GM18951 (cell line): ENCODE measurements around the gene RNF175.

Experiments
- POLR2A ChIP-seq: IDR thresholded peaks from 4 replicates; pipeline ENCODE4 v1.6.1; 2011; ENCODE audit warnings: mild to moderate bottlenecking; ENCODE audit not compliant: insufficient read length, insufficient read depth; ENCODE audit errors: extremely low read depth
- in situ Hi-C: fragments of 300-500 bp; cut with MboI; formaldehyde crosslinking; loops from one replicate; pipeline ENCODE4 v1.12.0; 2022; ENCODE audit warnings: low sequenced_read_pairs, mixed read lengths, inconsistent platforms; ENCODE audit not compliant: unreplicated experiment

Gene RNF175

DNA sequence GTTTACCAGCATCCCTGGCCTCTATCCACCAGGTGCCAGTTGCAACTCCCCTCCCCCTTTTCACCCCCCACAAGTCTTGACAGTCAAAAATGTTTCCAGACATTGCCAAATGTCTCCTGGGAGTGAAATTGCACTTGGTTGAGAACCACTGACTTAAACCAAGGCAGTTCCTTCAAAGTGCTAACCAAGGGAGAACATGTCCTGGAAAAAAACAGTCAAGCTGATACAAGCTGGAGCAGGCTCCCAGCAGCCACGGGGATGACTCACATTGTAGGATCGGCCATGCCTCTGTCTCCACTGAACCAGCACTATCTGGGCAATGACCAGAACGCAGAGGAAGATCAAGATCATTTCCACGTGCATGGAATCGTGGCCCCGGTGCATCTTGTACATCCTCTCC, 11.4 kb downstream of the RNF175 start:
- in situ Hi-C loops, result no loop called here
- TF ChIP-seq POLR2A, result no peak

DNA sequence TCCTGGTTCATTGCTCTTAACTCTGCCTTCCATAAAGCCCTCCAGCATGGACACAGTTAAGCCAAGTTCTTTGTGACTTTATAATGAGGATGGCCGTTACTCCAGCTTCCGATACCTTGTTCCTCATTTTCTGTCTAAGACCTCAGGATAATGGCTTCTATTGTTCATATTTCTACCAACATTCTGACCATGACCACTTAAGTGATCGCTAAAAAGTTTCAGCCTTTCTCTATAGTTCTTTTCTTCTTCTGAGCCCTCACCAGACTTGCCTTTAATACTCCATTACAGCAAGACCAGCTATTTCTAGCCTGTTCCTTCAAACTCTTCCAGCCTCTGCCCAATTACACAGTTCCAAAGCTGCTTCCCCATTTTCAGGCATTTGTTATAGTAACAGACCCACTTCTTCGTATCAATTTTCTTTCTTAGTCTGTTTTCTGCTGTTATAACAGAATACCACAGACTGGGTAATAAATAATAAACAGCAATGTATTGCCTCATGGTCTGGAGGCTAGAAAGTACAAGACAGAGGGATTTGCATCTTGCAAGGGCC, 12.3 kb downstream of the RNF175 start:
- in situ Hi-C loops, result no loop called here

DNA sequence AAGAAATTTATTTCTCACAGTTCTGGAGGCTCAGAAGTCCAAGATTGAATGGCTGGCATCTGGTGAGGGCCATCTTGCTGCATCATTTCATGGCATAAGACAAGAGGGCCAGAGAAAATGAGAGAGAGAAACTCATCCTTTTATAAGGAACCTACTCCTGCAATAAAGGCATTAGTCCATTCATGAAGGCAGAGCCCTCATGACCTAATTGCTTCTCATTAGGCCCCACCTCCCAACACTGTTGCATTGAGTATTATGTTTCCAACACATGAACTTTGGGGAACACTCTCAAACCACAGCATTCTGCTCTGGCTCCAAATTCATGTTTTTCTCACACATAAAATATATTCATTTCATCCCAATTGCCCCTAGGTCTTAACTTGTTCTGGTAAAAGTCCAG, 14.2 kb downstream of the RNF175 start:
- TF ChIP-seq POLR2A, result no peak
- in situ Hi-C loops, result no loop called here

More for the DNA sequence above, 12.3 kb downstream of the RNF175 start:
- no peak for TF ChIP-seq POLR2A

DNA sequence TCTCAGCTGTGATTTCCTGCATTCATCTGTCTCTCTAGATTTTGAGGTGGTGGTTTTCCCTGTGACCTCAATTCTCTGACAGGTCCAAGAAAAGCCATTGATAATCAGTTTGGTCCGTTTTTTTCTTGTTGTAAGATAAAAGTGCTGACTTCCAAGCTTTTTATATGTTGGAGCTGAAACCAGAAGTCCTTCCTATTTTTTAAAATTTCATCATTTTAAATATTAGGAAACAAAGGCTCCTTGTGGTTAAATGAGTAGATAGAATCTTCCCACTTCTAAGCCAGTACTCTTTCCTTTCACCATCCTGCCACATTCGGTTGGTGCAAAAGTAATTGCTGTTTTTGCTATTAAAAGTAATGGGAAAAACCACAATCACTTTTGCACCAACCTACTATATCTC, 18.3 kb downstream of the RNF175 start:
- in situ Hi-C loops, result no loop called here
- no peak for TF ChIP-seq POLR2A

DNA sequence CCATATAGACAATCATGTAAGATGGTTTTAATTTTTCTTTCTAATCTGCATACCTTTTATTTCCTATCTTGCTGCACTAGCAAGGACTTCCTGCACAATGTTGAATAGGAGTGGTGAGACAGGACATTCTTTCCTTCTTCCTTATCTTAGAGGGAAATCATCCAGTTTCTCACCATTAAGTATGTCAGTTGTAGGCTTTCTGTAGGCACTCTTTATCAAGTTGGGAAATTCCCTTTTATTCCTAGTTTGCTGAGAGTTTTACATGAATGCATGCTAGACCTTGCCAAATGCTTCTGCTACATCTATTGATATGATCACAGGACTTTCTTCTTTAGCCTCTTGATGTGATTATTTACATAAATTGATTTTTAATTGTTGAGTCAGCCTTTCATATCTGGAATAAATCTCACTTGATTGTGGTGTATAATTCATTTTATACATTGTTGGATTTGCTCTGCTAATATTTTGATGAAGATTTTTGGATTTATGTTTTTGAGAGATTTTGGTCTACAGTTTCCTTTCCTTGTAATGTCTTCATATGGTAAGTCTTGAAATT, 23.8 kb downstream of the RNF175 start:
- in situ Hi-C loops, result no loop called here
- no peak for TF ChIP-seq POLR2A

DNA sequence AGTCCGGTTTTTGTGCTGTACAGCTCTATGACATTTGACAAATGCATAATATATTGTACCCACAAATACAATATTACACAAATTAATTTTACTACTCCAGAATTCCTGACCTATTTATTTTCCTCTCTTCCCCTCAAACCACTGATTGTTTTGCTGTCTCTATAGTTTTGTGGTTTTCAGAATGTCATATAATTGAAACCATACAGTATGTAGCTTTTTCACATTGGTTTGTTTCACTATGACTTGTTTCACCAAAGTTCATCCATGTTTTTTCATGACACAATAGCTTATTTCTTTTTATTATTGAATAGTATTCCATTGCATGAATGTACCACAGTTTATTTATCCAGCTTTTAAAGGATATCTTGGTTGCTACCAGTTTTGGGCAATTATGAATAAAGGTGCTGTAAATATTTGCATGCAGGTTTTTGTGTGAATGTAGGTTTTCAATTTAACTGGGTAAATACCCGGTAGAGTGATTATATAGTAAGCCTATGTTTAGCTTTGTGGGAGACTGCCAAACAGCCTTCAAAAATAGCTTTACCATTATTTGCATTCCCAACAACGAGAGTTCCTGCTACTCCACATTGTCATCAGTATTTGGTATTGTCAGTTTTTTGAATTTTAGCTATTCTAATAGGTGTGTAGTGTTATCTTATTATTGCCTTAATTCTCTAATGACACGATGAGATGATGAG, 25.9 kb downstream of the RNF175 start:
- in situ Hi-C loops, result no loop called here
- no peak for TF ChIP-seq POLR2A

DNA sequence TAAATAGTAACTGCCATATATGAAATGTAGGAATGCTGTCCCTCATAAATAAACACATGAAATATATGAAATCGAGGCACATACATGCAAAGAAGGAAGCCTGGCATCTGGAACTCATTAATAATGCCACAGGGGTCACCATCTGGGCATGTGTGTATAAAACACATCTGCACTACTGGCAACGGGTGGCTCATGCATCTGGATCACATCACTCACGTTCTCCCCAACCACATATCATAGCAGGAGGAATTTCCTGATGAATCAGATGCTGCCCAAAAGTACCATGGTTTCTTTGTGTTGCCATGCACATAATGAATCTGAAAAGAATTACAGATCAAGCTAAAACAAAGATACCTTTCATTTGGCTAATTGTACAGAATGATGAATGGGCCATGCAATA, 28.6 kb downstream of the RNF175 start:
- TF ChIP-seq POLR2A, result no peak
- in situ Hi-C loops, result no loop called here

DNA sequence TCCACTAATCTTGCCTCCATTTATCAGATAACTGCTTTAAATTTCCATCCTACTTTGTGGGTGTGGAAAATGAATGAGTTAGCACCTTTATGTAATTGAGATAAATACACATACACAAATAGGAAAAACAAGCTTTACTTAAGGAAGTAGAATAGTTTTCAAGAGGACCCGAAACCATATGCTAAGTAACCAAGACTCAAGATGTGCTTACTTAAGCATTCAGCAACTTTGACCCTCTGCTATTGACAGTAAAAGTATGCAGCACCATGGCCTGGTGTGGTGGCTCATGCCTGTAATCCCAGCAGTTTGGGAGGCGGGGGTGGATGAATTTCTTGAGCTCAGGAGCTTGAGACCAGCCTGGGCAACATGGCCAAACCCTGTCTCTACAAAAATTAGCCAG, 29.9 kb downstream of the RNF175 start:
- TF ChIP-seq POLR2A, result no peak
- in situ Hi-C loops, result no loop called here

DNA sequence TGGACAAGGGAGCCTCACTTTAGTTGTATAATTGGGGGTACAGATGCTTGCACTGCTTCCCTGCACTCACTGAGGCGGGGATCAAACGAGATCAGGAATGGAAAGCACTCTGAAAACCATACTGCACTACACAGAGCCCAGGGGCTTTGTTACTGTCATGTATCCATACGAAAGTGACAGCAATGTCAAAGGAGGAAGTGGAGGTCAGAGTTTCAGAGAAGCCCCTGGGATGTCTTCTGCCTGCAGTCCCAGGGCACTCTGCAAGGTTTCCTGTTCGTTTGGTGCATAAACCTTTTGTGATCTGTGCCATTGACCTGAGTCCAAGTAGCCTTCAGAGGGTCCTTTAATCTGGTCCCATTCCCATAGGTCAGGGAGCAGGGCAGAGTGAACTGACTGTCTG, 31.2 kb downstream of the RNF175 start:
- no peak for TF ChIP-seq POLR2A
- in situ Hi-C loops, result no loop called here

DNA sequence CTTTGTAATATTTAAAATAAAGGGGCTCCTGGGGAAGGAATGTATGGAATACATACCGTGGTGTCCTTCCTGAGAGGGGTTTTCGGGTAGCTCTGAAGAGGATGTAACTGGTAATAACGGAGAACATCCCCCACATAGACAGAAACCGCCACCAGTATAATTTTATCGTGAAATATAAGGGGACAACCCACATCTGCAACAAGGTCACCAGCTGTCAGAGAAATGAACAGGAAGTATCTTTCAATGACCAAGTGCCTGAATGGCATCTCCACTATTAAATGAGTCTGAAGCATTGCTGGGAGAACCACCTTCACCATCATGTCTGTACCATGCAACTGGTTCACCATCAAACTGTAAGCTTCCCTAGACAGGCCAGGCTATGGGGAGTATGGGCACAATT, 31.7 kb downstream of the RNF175 start:
- in situ Hi-C loops, result no loop called here
- TF ChIP-seq POLR2A, result no peak

DNA sequence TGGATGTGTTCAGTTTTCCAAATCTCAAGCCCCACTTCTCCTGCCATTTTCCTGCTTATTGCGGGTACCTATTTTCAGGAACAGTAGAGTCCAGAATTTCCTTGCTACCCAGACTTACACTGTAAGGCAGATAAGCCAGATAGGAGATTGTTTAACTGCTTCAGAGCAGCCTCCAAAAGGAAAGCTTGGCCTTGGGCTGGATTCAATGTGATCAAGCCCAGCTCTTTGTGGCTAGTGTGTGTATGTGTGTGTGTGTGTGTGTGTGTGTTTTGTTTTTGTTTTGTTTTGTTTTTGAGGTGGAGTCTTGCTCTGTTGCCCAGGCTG, 34.0 kb downstream of the RNF175 start:
- in situ Hi-C loops, result no loop called here
- TF ChIP-seq POLR2A, result no peak

DNA sequence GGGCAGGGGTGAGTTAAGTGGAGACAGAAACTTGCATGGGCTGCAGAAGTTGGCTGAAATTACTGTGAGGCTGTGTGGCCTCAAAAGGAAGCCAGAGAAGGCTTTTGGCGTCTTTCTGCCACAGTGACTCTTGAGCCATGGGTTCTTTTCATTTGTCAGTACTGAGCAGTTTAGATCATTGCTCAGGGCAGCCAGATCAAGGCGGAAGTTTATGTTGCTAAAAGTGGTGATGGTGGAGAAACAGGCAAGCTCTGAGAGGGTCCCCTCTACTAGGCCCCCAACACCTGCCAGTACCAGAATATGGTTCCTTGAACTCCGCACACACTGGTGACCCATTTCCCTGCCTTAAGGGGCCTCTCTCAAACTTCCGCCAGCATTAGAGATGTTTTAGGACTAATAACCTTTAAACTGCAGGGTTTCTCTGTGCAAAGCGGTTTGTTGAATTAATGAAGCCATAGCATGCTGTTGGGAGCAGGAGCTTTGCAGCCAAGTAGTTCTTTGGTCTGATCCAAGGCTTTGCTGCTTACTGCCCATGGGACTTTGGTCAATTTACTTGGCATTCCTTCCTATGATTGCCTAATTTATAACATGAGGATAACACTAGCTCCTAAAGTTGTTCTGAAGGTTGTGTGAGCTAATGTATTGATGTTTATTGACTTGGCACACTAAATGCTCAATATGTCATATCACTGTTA, 34.5 kb downstream of the RNF175 start:
- in situ Hi-C loops, result no loop called here
- TF ChIP-seq POLR2A, result no peak

DNA sequence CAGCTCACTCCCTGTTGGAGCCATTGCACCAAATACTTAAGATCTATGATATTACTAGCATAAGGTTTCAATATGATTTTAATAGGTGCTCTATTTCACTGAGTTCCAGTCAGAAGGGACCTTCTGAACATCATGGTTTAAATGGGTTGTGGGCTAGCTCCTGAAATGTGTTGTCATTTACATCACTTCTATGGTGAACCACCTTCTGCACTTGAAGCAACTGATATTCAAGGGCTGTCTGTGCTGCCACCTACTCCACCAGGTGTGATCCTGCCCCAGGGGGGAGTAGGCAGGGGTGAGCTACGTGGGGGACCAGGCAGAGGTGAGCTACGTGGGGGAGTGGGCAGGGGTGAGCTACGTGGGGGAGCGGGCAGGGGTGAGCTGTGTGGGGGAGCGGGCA, 35.2 kb downstream of the RNF175 start:
- no peak for TF ChIP-seq POLR2A
- in situ Hi-C loops, result no loop called here

DNA sequence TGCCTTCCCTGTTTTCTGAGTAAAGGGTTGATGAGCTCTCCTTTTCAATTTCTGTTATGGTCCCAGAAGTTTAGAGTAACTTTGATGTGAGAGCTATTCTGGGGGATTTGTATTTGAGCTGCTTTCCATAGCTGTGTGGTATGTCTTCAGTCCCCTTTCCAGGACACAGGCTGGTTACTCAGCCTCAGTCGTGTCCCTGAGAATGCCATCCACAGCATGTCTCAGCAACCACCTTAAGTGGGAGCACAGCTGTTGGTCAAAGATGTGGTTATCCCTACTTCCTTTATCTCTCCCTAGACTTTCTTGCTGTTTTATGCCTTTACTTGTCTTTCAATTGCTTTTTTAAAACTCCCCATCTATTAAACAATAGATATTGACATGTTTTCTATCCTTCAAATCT, 37.8 kb downstream of the RNF175 start:
- TF ChIP-seq POLR2A, result no peak
- in situ Hi-C loops, result no loop called here

DNA sequence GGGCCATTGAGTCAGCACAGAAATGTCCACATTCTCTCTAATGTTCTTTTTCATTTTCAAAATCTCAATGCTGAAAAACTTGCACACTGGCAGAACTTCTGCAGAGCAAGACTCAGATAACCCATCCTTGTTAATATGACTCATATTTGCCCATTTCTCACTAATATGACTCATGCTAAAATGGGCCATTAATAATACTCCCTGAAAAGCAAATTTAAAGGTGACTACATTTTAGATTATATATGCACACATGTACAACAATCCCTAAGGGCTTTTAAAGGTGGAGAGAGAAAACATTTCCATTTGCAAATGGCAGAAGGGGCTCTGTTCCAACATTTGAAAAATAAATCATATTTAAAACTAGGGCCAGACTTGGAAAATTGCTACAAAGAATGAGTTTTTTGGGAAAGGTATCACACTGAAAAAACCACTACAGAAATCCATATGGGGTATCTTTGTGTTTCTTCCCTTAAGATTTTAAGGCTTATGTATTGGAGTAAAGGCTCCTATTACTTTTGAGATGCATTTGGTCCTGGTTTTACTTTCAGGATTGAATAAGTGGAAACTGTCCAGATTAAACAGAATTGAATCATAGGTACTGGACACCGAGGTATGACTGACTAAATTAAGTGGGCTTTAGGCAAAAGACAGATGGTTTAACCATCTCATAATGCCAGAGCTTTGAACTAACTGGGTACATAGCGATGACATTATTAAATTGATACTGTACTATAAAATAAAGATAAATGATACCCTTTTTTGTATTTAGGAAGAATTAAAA, 45.8 kb downstream of the RNF175 start:
- in situ Hi-C loops, result no loop called here
- TF ChIP-seq POLR2A, result no peak
